HL-60 (cell line): ENCODE data around the gene DLK1.

Source experiments
- DNase-seq, 2 experiments: peaks; one replicate each; pipeline ENCODE4 v3.0.0-alpha.2; 2010 to 2020; ENCODE audit warnings: low read depth in 1 of 2, low spot score in 1 of 2
- H3K27ac ChIP-seq: fragments of 250-450 bp; sonication (Bioruptor Pico); replicated peaks from 2 replicates; pipeline ENCODE4 v1.5.1; 2020; ENCODE audit warnings: mild to moderate bottlenecking, moderate library complexity
- H3K27me3 ChIP-seq: fragments of 250-450 bp; sonication (Bioruptor Pico); 2 replicates; pipeline ENCODE4 v1.5.1; 2021; ENCODE audit warnings: mild to moderate bottlenecking, moderate library complexity; ENCODE audit not compliant: insufficient read depth, poor library complexity, severe bottlenecking
- H3K4me3 ChIP-seq: replicated peaks from 2 replicates; pipeline ENCODE4 v1.5.1; 2011; ENCODE audit warnings: mild to moderate bottlenecking, control low read depth, low read length; ENCODE audit not compliant: insufficient read depth
- CTCF ChIP-seq: IDR thresholded peaks from one replicate; pipeline ENCODE4 v1.5.1; 2011; ENCODE audit warnings: low read length, control low read depth, inconsistent platforms; ENCODE audit not compliant: insufficient read depth
- GABPA ChIP-seq: IDR thresholded peaks from 2 replicates; pipeline ENCODE4 v1.6.1; 2012; ENCODE audit warnings: low read depth
- POLR2AphosphoS5 ChIP-seq: IDR thresholded peaks from 2 replicates; pipeline ENCODE4 v1.6.1; 2012; ENCODE audit warnings: low read depth
- SPI1 ChIP-seq: IDR thresholded peaks from 2 replicates; pipeline ENCODE4 v1.6.1; 2012; ENCODE audit warnings: low read depth, mild to moderate bottlenecking, borderline replicate concordance
- TF ChIP-seq, protein P1 (sequence below): IDR thresholded peaks from 2 replicates; pipeline ENCODE4 v1.6.1; 2012; ENCODE audit warnings: low read depth; ENCODE audit not compliant: insufficient replicate concordance

The DLK1 gene

DNA sequence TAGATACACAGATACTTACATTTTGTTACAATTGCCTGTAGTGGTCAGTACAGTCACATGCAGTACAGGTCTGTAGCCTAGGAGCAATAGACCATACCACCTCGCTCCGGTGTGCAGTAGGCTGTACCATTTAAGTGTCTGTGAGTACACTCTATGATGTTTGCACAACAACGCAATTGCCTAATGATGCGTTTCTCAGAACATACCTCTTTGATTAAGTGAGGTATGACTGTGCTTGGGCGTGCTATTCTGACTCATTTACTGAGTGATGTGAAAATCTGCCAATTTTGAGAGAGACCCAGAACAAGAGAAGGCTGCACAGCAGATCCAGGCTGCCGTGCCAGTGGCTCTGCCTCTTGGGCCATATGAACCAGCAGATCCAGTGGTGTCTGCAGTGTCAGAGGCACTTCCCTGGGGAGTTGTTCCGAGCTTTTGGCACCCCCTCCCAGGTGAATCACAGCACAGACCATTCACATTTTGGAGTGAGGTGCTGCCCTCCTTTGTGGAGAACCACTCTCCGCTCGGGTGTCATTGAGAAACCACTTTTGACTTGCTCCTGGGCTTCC is 20.4 kb downstream of the DLK1 start:
- Histone ChIP-seq H3K4me3 (no peak overlapping the region), H3K27me3 (no peaks in the 10 kb centered on the region), H3K27ac (no peak overlapping the region)
- TF ChIP-seq CTCF (no peak), SPI1 (no peak)
- no peak for DNase-seq

DNA sequence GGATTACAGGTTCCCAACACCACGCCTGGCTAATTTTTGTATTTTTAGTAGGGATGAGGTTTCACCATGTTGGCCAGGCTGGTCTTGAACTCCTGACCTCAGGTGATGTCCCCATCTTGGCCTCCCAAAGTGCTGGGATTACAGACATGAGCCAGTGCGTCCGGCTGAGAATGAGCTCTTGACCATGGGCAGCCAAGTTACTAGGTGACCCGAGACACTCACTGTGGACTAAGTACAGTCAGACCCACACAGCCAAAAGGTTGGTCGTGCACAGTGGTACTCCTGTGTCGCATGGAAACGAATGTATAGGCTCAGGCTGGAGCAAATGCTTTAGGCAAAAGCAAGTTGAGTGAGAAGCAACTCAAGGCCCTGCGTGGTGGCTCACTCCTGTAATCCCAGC is 21.0 kb downstream of the DLK1 start:
- Histone ChIP-seq H3K4me3 (no peak overlapping the region), H3K27ac (no peak overlapping the region), H3K27me3 (no peaks in the 10 kb centered on the region)
- TF ChIP-seq, protein P1, sequence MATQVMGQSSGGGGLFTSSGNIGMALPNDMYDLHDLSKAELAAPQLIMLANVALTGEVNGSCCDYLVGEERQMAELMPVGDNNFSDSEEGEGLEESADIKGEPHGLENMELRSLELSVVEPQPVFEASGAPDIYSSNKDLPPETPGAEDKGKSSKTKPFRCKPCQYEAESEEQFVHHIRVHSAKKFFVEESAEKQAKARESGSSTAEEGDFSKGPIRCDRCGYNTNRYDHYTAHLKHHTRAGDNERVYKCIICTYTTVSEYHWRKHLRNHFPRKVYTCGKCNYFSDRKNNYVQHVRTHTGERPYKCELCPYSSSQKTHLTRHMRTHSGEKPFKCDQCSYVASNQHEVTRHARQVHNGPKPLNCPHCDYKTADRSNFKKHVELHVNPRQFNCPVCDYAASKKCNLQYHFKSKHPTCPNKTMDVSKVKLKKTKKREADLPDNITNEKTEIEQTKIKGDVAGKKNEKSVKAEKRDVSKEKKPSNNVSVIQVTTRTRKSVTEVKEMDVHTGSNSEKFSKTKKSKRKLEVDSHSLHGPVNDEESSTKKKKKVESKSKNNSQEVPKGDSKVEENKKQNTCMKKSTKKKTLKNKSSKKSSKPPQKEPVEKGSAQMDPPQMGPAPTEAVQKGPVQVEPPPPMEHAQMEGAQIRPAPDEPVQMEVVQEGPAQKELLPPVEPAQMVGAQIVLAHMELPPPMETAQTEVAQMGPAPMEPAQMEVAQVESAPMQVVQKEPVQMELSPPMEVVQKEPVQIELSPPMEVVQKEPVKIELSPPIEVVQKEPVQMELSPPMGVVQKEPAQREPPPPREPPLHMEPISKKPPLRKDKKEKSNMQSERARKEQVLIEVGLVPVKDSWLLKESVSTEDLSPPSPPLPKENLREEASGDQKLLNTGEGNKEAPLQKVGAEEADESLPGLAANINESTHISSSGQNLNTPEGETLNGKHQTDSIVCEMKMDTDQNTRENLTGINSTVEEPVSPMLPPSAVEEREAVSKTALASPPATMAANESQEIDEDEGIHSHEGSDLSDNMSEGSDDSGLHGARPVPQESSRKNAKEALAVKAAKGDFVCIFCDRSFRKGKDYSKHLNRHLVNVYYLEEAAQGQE = no peak
- TF ChIP-seq GABPA = no peak
- TF ChIP-seq POLR2AphosphoS5 = no peak
- TF ChIP-seq CTCF = no peak
- no peak for TF ChIP-seq SPI1
- DNase-seq = no peak

DNA sequence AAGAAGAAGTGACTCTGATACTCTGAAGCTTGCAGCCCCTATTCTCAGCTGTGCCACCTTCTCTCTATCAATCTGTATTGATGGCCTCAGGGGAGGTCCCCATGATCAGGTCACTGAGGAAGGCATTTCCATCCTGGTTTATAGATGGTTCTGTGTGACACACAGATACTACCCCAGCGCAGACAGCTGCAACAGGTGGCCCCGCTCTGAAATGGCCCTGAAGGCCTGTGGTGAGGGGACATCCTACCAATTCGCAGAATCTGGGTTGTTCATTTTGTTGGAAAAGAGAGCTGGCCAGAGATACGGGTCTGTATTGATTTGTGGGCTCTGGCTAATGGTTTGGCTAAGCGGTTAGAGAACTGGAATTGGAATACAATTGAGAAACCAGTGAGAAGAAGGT is 21.7 kb downstream of the DLK1 start:
- H3K27me3 ChIP-seq = no peaks in the 10 kb centered on the region
- TF ChIP-seq, protein P1 = no peak
- no peak for TF ChIP-seq SPI1
- H3K4me3 ChIP-seq = no peak overlapping the region
- H3K27ac ChIP-seq = no peak overlapping the region
- no peak for DNase-seq

DNA sequence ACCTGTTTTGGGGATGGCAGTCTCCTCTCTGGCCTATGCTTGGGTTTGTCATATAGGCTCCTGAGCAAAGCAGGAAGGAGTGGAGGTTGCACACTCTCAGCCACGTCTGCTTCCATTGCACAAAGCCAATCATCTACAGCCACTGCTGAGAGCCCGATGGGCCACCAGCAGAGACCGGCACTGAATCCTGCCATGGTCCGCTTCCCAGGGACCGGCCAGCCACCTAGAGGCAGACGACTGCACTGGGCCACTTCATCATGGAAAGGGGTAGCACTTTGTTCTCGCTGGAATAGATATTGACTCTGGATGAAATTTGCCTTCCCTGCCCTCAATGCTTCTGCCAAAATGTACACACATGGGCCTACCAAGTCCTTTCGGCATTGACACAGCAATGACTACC is 22.3 kb downstream of the DLK1 start:
- Histone ChIP-seq H3K27ac (no peak overlapping the region), H3K4me3 (no peak overlapping the region), H3K27me3 (no peaks in the 10 kb centered on the region)
- no peak for DNase-seq
- TF ChIP-seq SPI1 = no peak

DNA sequence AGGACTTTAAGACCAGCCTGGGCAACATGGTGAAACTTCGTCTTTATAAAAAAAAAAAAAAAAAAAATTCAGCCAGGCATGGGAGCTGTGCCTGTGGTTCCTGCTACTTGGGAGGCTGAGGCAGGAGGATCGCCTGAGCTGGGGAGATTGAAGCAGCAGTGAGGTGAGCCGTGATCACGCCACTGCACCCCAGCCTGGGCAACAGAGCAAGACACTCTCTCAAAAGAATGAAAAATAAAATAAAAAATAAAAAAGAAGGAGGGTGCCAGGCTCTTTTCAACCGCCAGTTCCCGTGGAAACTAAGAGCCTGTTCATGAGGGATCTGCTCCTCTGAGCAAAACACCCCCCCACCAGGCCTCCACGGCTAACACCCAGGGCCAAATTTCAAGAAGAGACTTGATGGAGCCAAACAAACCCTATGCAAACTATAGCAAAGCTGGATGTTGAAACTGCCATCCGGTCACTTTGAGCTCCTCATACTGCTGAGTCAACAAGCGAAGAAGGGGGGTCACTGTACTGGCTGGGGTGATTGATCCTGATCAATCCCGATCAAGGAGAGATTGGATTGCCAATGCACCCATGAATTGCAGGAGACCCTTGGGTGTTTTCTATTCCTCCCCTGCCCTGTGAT is 23.4 kb downstream of the DLK1 start:
- DNase-seq = no peak
- no peaks in the 10 kb centered on the region for H3K27me3 ChIP-seq
- TF ChIP-seq, protein P1 = no peak
- TF ChIP-seq POLR2AphosphoS5 = no peak
- TF ChIP-seq GABPA = no peak
- no peak for TF ChIP-seq CTCF
- no peak for TF ChIP-seq SPI1

More for the DNA sequence above, 23.4 kb downstream of the DLK1 start:
- Histone ChIP-seq H3K27ac (no peak overlapping the region), H3K4me3 (no peak overlapping the region)
